Transverse colon (tissue), 4 donors: Measurements from ENCODE around the gene TESK2. TPM values are rescaled to one million over a fixed set of nuclear protein-coding genes. Genes with fewer than 3 reads are reported as not detected.
A peak's percentile ranks its signal among the peaks of the same experiment; 100 is the strongest.

ENCODE experiments used
- DNase-seq: peaks from one replicate; pipeline ENCODE4 v3.0.0-alpha.2; 2019
- H3K27ac ChIP-seq, 4 donors: fragments of 200-600 bp; sonication (generic); 2 replicates each; pipeline ENCODE4 v1.5.1; 2016 to 2018; ENCODE audit warnings: inconsistent platforms in 4 of 4
- H3K27me3 ChIP-seq: fragments of 200-600 bp; sonication (generic); 2 replicates; pipeline ENCODE4 v1.5.1; 2017; ENCODE audit warnings: inconsistent platforms
- H3K36me3 ChIP-seq, 4 donors: fragments of 200-600 bp; sonication (generic); 2 replicates each; pipeline ENCODE4 v1.5.1; 2017 to 2019; ENCODE audit warnings: inconsistent platforms in 4 of 4
- H3K4me1 ChIP-seq, 4 donors: fragments of 200-600 bp; sonication (generic); 2 replicates each; pipeline ENCODE4 v1.5.1; 2017 to 2020; ENCODE audit warnings: inconsistent platforms in 4 of 4
- H3K4me3 ChIP-seq, 4 donors: fragments of 200-600 bp; sonication (generic); 1 replicate in 1 of 4; 2 replicates in 3 of 4; pipeline versions ENCODE4 v1.5.1 to v1.6.1; 2017 to 2019; ENCODE audit warnings: inconsistent platforms in 4 of 4
- H3K9me3 ChIP-seq, 2 donors: fragments of 200-600 bp; sonication (generic); 2 replicates each; pipeline ENCODE4 v1.5.1; 2017 to 2019; ENCODE audit warnings: inconsistent platforms in 2 of 2
- CTCF ChIP-seq, 5 experiments: fragments of 200-600 bp in 3 of 5; fragments of 450-650 bp in 2 of 5; sonication (generic) in 3 of 5; IDR thresholded peaks; 1 replicate in 2 of 5; 2 replicates in 3 of 5; pipeline ENCODE4 v1.5.1; 2016 to 2017; ENCODE audit warnings: antibody characterized with exemption in 5 of 5, inconsistent platforms in 3 of 5, mild to moderate bottlenecking in 2 of 5, moderate library complexity in 1 of 5
- EP300 ChIP-seq: sonication (generic); formaldehyde crosslinking; IDR thresholded peaks from one replicate; pipeline ENCODE4 v1.6.1; 2017; ENCODE audit warnings: antibody characterized with exemption, low read depth
- POLR2A ChIP-seq: fragments of 450-650 bp; IDR thresholded peaks from one replicate; pipeline ENCODE4 v1.6.1; 2016; ENCODE audit warnings: antibody characterized with exemption, mild to moderate bottlenecking, moderate library complexity
- POLR2AphosphoS5 ChIP-seq, 3 donors: sonication (generic); formaldehyde crosslinking; IDR thresholded peaks; one replicate each; pipeline ENCODE4 v1.6.1; 2016; ENCODE audit warnings: antibody characterized with exemption in 3 of 3
- WGBS, 2 donors: methylation state at CpG; one replicate each; pipeline ENCODE4 v1.1.5; 2018; ENCODE audit warnings: low coverage in 1 of 2; 5-methylcytosine and 5-hydroxymethylcytosine counted together
- in situ Hi-C, 4 donors: fragments of 200-750 bp; cut with MboI; loops; one replicate each; pipeline versions ENCODE4 v1.15.0 to v1.15.1; 2017; ENCODE audit warnings: low sequenced_read_pairs in 3 of 4, low pct_ligation_motif_present in 1 of 4, low pct_unique_long_range_greater_than_20kb in 1 of 4
- intact Hi-C: fragments of 100-400 bp; cut with DNase I; formaldehyde crosslinking; loops from one replicate; pipeline ENCODE4 v1.15.1; 2023; ENCODE audit warnings: low total_unique reads
- total RNA-seq, 4 donors: library from RNA; depleted of rRNA; stranded (reverse); fragments of >200 nt; gene quantifications; one replicate each; pipeline ENCODE4 v1.1.0, GENCODE V29; 2016

Gene TESK2
- total RNA-seq, 4 donors from 2014 or later, result 5.2 to 32.2 (median 14.5) TPM

- DNase-seq, result no peak
- Histone ChIP-seq H3K4me3 (no peak overlapping the region), H3K36me3 (peaks cover 0 to 10% (median 2%) of the 10 kb centered on the region in 4 donors), H3K27ac (peak overlapping the region in 3 of 4 donors; percentile 90 to 97 (median 95)), H3K9me3 (no peaks in the 10 kb centered on the region), H3K4me1 (peaks cover 9 to 69% (median 46%) of the 10 kb centered on the region in 4 donors), H3K27me3 (no peaks in the 10 kb centered on the region)
- intact Hi-C loops, result no loop called here
- TF ChIP-seq POLR2AphosphoS5 (IDR thresholded peaks at IDR 0.05) (no peak), POLR2A (no peak), CTCF (IDR thresholded peaks at IDR 0.05) (no peak), EP300 (no peak)
- WGBS, 2 donors, result 83 to 100% methylated on average over 1 to 3 of the region's 3 CpGs
- in situ Hi-C loops, result no loop called here
These were observed 153.2 kb downstream of the TESK2 start for GRCh38 chr1:45337630-45338325.

GRCh38 chr1:45335855-45336324, 155.1 kb downstream of the TESK2 start:
- TF ChIP-seq EP300 (no peak), POLR2A (peak; percentile 10), POLR2AphosphoS5 (IDR thresholded peaks at IDR 0.05) (peak in 2 of 3 donors; percentile 49 to 72), CTCF (IDR thresholded peaks at IDR 0.05) (no peak)
- intact Hi-C loops, result no loop called here
- Histone ChIP-seq H3K4me3 (no peak overlapping the region), H3K36me3 (peaks cover 0 to 7% (median 0%) of the 10 kb centered on the region in 4 donors), H3K9me3 (no peaks in the 10 kb centered on the region), H3K27ac (peak overlapping the region; percentile 82 to 97 (median 90)), H3K27me3 (no peaks in the 10 kb centered on the region), H3K4me1 (peaks cover 1 to 56% (median 35%) of the 10 kb centered on the region in 4 donors)
- 51 to 60% methylated on average over 3 to 4 of the region's 4 CpGs for WGBS, 2 donors
- in situ Hi-C loops, result no loop called here
- DNase-seq, result peak; percentile 38

GRCh38 chr1:45334308-45335245, 156.4 kb downstream of the TESK2 start:
- no peak overlapping the region for H3K4me3 ChIP-seq
- peaks cover 0 to 7% (median 0%) of the 10 kb centered on the region in 4 donors for H3K36me3 ChIP-seq
- no peak for TF ChIP-seq POLR2A
- no peak for TF ChIP-seq EP300
- TF ChIP-seq POLR2AphosphoS5 (IDR thresholded peaks at IDR 0.05), result no peak
- no peak for TF ChIP-seq CTCF (IDR thresholded peaks at IDR 0.05)
- no peaks in the 10 kb centered on the region for H3K27me3 ChIP-seq
- intact Hi-C loops (no loop called here), in situ Hi-C loops (no loop called here)
- no peak for DNase-seq
- no peaks in the 10 kb centered on the region for H3K9me3 ChIP-seq
- H3K27ac ChIP-seq, result peak overlapping the region; percentile 82 to 97 (median 90)
- WGBS, 2 donors, result 73 to 74% methylated on average over 3 to 9 of the region's 9 CpGs
- peaks cover 0 to 51% (median 30%) of the 10 kb centered on the region in 4 donors for H3K4me1 ChIP-seq

GRCh38 chr1:45332346-45332720, 158.6 kb downstream of the TESK2 start:
- peaks cover 6 to 39% (median 24%) of the 10 kb centered on the region in 4 donors for H3K4me1 ChIP-seq
- intact Hi-C loops, result no loop called here
- no peak overlapping the region for H3K27ac ChIP-seq
- in situ Hi-C loops, result no loop called here
- H3K9me3 ChIP-seq, result no peaks in the 10 kb centered on the region
- TF ChIP-seq POLR2A (no peak), CTCF (IDR thresholded peaks at IDR 0.05) (no peak), EP300 (no peak), POLR2AphosphoS5 (IDR thresholded peaks at IDR 0.05) (no peak)
- no peaks in the 10 kb centered on the region for H3K27me3 ChIP-seq
- no peak for DNase-seq
- H3K36me3 ChIP-seq, result peaks cover 0 to 7% (median 0%) of the 10 kb centered on the region in 4 donors
- H3K4me3 ChIP-seq, result no peak overlapping the region
- WGBS, 2 donors, result 93% methylated on average over 10 of the region's 10 CpGs; no CpG with 5 or more reads in 1 of the 2 donors
